Colon (tissue), 2 donors: Measurements from ENCODE around the gene PCARE.

ENCODE experiments used
- FAIRE-seq: peaks from 2 replicates; lab custom pipeline; 2012; peaks lifted over from hg19 to GRCh38; lab: Jason Lieb, UNC
- donor health status: control.
- donor health status: control.

Gene PCARE

DNA sequence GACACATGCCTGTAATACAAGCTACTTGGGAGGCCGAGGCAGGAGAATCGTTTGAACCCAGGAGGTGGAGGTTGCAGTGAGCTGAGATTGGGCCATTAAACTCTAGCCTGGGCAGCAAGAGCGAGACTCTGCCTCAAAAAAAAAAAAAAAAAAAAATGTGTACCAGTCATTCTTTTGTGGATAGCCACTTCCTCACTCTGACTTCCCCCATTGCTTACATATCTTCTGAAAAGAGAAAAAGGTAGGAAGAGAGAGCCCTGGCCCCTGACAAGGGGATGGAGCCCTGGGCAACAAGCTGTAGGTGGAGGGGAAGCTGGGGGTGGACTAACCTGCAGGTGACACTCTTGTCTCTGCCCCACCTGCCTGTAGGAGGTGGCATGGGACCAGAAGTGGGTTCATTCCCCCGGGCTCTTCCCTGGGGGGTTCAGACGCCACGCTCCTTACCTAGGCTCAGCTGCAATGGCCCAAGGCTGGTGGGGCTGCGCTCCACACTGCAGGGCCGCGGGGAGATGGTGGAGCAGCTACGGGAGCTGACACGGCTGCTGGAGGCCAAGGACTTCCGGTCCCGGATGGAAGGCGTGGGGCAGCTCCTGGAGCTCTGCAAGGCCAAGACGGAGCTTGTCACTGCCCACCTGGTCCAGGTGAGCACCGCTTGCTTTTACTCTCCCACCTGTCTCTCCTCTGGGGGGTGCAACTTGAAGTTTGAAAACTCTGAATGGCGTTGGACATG lies 39.1 kb downstream of the PCARE start:
- FAIRE-seq: no peak

DNA sequence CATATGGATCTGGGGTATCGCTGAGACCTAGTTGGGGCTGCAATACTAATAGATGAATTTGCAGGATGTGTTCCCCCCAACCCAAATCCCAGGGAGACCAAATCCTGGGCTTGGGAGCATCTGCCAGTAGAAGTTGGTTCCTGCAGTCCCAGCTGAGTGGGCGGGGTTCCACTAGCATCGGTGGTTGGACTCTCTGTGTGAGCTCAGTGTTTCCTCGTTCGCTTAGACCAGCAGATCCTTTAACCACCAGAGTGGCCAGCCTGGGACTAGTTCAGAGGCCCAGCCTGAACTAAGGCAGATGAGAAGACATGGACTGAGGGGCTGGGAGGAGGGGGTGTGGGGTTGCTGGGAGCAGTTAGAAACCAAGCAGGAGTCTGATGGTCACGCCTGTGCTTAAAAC lies 40.7 kb downstream of the PCARE start:
- FAIRE-seq: no peak

DNA sequence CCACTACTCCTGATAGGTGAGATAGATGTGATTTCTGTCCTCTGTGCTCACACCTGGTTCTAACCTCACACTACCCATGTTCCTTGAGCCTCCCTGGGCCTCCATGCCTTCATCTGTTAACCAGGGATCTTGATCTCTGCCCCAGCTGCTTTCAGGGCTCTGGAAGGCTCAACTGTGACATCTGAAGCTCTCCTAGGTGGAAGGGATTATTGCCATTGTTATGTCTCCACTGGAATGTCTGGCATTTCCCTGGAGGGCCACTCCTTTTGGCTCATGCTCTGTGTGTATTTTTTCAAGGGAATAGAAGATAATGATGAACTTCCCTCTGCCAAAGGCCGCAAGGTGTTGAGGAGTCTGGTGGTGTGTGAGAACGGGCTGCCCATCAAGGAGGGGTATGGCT lies 41.2 kb downstream of the PCARE start:
- no peak for FAIRE-seq

DNA sequence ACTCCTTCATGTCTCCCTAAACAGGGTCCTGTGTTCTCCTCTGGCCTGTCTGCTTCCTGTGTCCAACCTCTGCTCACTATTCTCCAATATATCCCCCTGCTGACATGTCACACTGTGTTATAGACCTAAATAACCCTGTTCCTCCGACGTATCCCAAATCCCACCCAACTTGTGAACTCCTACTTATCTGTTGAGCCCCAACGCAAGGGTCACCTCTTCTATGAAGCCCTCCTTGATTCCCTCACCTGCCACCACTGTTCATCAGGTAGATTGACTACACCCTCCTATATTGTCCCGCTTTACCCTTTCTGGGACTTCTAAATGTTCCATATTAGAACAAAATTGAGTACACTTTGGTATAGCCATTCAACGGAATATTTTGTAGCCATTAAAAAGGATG lies 42.1 kb downstream of the PCARE start:
- FAIRE-seq: no peak

DNA sequence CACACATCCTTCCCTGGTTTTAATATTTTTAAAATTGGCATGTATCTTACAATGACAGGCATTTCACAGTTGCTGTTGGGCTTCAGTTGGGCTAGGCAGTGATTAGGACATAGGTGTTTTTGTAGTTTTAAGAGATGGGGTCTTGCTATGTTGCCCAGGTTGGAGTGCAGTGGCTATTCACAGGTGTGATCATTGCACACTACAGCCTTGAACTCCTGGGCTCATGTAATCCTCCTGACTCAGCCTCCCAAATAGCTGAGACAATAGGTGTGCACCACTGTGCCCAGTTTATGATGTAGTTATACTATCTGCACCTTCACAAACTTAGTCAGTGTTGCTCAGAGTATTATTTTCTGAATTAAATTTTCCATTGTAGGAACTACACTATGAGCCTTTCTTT lies 43.3 kb downstream of the PCARE start:
- no peak for FAIRE-seq

DNA sequence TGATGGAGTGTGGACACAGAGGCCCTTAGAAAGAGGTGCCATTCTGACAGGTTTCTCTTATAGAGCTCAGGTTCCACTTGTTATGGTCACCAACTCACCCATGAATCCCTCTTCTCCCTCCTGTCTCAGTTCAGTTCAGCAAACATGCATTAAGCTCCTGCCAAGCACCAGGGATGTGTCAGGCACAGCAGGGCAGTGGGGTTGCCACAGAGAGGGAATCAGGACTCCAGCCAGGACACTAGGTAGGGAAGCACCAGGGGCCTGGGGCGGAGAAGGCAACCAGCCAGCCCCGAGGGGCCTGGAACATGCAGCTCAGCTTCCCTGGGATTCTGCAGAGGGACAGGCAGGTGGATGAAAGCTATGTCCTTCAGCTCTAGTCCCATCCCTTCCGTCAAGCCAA lies 48.6 kb downstream of the PCARE start:
- no peak for FAIRE-seq

DNA sequence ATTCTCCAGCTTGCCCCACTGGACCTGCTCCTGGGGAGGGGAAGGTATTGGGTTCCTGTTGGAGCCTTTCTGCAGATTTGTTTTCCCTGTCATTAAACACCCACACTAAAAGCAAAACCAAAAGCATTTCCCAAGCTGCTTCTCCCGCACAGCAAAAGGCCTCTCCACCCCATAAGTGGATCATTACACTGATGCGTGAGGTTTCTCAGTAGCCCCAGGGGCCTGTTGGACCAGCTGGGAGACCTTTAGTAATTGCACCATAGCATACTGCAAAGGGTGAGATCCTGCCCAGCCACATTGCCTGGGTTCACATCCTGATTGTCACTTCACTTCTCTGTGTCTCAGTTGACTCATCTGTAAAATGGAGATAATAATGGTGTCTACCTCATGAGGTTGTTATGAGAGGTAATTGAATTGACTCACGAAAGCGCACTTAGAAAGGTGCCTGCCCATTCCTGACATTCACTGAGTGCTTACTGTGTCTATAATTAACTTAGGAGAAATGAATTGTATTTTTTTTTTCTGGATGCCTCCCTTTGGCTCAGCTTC lies 49.4 kb downstream of the PCARE start:
- no peak for FAIRE-seq

DNA sequence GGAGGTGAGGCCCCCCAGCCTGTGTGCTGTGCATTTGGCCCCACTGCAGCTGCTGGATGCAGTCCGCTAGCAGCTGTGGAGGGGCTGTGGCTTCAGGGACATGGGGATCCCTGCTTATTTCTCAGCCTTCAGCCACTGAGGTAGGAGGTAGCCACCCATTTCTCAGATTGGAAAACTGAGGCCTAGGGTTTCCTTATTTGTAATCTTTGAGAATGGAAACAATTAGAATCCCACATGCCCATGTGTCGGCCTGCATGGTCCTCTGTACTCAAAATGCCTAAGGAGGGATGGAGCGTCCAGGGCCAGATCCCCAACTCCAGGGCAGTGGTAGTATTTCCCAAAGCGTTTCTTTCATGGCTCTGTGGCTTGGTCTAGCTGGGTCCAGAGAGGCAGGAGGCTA lies 51.1 kb downstream of the PCARE start:
- FAIRE-seq: no peak

DNA sequence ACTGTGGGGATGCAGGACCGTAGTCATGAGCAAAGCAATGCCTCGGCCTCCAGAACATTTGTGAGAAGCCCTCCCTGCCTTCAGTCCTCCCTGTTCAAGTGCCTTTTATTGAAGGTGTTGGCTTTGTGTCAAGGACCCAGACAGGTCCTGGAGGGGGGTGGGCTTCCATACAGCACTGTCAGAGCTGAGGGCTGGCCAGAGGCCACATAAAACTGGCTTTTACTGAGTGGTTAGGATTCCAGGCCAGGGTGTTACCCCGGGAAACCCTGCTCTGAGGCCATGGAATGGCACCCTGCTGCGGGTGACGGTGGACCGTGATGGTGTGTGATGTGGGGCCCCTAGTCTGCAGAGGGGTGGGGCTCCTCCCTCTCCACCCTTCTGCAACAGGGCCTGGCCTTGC lies 51.6 kb downstream of the PCARE start:
- no peak for FAIRE-seq

DNA sequence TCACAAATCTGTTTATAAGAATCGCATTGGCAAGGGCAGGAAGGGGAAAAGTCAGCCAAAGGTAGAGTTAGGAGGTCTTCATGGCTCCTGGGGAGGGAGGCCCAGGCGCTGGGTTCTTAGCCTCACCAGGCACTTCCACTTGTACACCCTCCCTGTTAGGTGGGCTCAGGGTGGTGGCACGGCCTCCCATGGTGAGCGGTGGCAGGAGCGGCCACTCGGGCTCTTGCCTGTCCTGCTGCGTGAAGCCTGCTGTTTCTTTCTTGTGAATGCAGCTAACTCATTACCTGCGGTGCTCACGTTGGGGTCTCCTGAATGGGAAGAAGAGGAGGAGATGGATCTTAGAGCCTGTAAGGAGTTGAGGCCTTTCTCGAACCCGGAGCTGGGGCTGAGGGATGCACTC lies 52.4 kb downstream of the PCARE start:
- FAIRE-seq: no peak

DNA sequence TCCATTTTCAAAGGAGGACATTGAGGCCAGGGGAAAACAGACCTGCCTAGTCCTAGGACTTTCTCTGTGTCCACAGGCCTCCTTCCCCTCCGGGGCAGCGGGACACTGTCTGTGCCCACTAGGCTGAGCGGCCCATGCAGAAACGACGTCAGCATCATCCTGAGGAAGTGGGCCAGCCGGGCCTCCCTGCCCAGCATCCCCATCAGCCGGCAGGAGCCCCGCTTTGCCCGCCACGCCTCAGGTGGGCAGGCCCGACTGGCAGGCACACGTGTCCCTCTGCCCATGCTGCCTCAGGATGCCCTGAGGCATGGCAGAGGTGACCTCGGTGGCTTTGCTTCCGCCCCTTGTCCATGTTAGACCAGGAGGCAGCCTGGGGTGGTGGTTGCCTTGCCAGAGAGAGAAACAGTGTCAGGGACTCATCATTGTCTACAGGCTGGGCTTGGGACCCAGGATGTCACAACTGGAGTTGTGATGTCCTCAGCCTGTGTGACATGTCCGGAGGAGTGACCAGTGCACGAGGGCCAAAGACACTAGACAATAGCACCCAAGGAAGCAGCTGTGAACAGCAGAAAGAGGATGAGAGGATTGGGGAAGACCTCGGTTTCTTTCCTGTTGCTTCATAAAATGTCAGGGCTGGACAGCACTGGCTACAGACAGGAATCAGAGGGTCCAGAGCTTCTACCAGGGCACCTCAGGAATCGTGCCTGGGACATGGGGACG lies 56.4 kb downstream of the PCARE start:
- no peak for FAIRE-seq

DNA sequence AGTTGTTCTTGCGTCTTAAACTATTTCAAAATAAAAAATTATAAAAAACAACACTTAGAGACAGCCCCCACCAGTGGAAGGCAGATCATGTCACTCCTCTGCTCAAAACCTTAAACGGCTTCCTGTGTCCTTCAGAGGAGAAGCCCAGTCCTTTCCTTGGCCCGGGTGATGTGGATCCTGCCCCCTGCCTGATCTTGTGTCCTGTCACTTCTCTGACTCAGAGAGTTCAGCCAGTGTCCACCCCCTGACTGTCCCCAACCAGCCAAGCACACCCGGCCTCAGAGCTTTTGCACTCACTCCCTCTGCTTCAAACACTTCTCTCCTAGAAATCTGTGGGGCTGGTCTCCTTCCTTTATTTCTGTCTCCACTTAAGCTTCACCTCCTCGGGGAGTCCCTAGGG lies 57.8 kb downstream of the PCARE start:
- no peak for FAIRE-seq

DNA sequence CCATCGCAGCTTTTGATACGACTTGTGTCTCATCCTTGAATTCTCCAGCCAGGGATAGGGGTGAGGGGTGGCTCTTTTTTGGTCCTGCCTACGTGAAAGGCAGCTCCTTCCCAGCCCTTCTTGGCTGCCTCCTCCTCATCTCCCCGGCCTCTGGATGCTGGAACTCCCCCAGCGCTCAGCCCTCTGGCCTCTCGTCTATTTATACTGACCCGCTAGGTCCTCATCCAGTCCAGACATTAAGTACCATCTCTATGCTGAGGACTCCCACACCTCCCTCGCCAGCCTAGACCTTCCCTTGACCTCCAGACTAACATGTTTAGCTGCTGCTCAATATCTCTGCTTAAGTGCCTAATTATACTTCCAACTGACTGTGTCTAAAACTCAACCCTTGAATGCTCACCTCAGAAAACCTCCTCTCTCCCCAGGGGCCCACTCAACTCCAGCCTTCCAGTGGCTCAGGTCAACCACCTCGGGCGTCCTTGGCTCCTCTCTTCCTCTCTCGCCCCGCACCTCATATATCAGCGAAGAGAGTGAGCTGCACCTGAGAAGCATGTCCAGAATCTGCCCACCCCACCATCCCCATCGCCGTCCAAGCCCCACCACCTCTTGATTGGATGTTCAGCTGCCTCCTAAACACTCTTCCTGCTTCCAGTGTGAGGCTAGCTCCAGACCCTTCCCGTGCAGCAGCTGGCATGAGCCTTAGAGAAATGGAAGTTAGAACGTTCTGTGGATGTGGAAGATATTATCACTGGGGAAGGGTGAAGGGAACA lies 58.4 kb downstream of the PCARE start:
- FAIRE-seq: no peak

DNA sequence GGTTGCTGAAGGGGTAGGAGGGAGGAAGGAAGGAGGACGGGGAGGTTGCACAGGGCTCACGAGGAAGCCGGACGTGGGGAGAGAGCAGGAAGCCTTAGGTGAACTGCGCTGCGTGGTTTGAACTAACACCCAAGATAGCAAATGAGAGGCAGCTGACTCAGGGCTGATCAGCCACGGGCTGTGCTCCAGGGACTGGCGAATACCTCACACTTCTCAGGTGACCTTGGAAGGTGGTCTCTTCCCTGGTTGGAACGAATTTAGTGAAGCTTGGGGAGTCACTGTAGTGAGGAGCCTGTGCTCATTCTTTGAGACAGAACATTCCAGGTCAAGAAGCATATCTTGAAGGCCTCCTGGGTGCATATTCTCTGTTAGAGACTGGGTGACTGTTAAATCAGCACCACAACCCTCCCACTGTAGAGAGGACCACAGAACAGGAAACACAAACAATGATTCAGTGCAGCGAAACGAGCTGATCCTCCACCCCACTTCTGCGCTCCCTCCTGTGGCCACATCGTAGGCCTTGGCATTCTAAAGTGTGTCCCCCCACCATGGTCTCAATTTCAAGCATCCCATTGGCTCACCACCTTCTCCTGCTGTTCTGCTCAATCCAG lies 59.4 kb downstream of the PCARE start:
- FAIRE-seq: no peak

DNA sequence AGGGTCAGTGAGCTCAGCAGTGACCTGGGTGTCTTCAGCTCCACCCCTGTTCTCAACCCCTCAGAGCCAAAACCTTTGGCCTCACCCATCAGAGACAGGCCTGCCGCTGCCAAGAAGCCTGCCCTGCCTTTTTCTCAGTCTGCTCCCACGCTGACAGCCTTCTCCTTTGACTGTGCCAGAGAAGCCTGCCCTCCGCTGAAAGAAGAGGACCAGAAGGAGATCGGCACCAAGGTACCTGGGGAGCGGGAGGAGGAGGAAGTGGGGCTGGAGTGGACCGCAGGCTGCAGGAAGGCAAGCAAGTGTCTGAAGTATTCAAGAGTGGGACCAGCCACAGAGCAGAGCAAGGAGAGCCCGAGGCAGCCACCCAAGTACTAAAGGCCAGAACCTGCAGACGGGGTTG lies 60.0 kb downstream of the PCARE start:
- FAIRE-seq: no peak

DNA sequence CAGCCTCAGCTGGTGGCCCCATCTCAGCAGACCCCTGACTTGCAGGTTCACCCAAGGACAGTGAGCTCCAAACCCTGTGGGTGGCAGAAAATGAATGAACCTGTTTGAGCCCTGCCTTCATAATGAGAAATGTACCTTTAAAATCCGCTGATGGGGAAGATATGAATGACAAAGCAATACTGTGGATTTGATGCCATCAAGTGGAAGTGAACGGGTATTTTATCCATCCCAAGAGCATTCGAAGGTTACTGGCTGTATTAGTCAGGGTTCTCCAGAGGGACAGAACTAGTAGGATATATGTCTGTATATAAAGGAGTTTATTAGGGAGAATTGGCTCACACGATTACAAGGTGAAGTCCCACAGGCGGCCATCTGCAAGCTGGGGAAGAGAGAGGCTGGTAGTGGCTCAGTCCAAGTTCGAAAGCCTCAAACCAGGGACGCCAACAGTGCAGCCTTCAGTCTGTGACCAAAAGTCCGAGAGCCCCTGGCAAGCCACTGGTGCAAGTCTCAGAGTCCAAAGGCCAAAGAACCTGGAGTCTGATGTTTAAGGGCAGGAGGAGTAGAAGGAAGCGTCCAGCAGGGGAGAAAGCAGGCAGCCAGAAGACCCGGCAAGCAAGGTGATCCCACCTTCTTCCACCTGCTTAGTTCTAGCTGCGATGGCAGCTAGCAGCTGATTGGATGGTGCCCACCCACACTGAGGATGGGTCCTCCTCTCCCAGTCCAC lies 61.1 kb downstream of the PCARE start:
- no peak for FAIRE-seq

DNA sequence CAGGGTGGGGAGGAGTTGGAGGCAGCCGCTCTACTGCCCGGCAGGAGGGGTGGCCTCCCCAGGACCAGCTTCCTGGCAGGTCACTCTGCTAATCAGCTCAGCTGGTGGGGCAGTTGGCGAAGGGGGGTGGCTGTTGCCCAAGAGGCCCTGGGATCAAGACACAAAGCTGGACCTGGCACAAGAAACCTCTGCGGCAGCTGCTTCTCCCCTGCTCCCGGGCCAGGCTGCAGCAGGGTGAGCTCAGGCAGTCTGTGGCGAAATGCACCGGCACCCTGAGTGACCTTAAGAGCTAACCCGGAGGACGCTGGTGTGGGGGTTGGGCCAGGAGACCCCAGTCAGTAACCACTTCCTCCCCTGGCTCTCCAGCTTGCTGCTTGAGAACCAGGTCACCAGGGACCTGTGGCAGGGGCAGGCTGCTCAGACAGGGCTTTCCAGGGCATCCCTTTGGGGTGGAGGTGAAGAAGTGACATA lies 62.1 kb downstream of the PCARE start:
- FAIRE-seq: no peak
